ENCODE measurements around the gene RAP1GDS1.

- no peak for TF ChIP-seq CTCF (conservative IDR thresholded peaks at IDR 0.05)
- no peak for TF ChIP-seq EZH2 (IDR thresholded peaks at IDR 0.05; ENCODE audit: low read depth)
Measured at GRCh38 chr4:98345838-98346237, 84.7 kb downstream of the RAP1GDS1 start.

All from PC-9 (cell line).